ENCODE measurements around the gene NRXN3. TPM values are rescaled to one million over a fixed set of nuclear protein-coding genes. Genes with fewer than 3 reads are reported as not detected.

The NRXN3 gene
- total RNA-seq, 2 donors from 2014 or later = not detected

- no peaks in the 10 kb centered on the region for H3K27me3 Mint-ChIP-seq (ENCODE audit: low read depth)
- no peak overlapping the region for H3K27ac Mint-ChIP-seq
- no peak overlapping the region for H3K4me3 Mint-ChIP-seq
- ATAC-seq (replicated peaks in 1 of 2) (no peak), DNase-seq (no peak)
- H3K36me3 Mint-ChIP-seq (ENCODE audit: insufficient read depth in 2 of 2) = no peaks in the 10 kb centered on the region
- H3K9me3 Mint-ChIP-seq = peaks cover 2 to 5% of the 10 kb centered on the region in 2 donors
- no peaks in the 10 kb centered on the region for H3K4me1 Mint-ChIP-seq (ENCODE audit: low read depth)
Measured at GRCh38 chr14:79321070-79321469, 1150.9 kb downstream of the NRXN3 start.

- H3K9me3 Mint-ChIP-seq = peaks cover 2% of the 10 kb centered on the region in 2 donors
- H3K27me3 Mint-ChIP-seq (ENCODE audit: low read depth) = no peaks in the 10 kb centered on the region
- H3K4me3 Mint-ChIP-seq = no peak overlapping the region
- no peaks in the 10 kb centered on the region for H3K36me3 Mint-ChIP-seq (ENCODE audit: insufficient read depth in 2 of 2)
- no peak for DNase-seq
- no peaks in the 10 kb centered on the region for H3K4me1 Mint-ChIP-seq (ENCODE audit: low read depth)
- no peak for ATAC-seq (replicated peaks in 1 of 2)
- no peak overlapping the region for H3K27ac Mint-ChIP-seq
Measured at GRCh38 chr14:79325071-79325470, 1154.9 kb downstream of the NRXN3 start.

- peaks cover 4% of the 10 kb centered on the region in 2 donors for H3K9me3 Mint-ChIP-seq
- H3K36me3 Mint-ChIP-seq (ENCODE audit: insufficient read depth in 2 of 2) = no peaks in the 10 kb centered on the region
- no peak overlapping the region for H3K4me3 Mint-ChIP-seq
- no peak for DNase-seq
- no peak overlapping the region for H3K27ac Mint-ChIP-seq
- no peaks in the 10 kb centered on the region for H3K4me1 Mint-ChIP-seq (ENCODE audit: low read depth)
- ATAC-seq (replicated peaks in 1 of 2) = no peak
- no peaks in the 10 kb centered on the region for H3K27me3 Mint-ChIP-seq (ENCODE audit: low read depth)
Measured at GRCh38 chr14:79325557-79325956, 1155.4 kb downstream of the NRXN3 start.

GRCh38 chr14:79328863-79329262, 1158.7 kb downstream of the NRXN3 start:
- Mint-ChIP-seq H3K9me3 (peaks cover 4% of the 10 kb centered on the region in 2 donors), H3K27ac (no peak overlapping the region), H3K4me3 (no peak overlapping the region), H3K36me3 (ENCODE audit: insufficient read depth in 2 of 2) (no peaks in the 10 kb centered on the region), H3K4me1 (ENCODE audit: low read depth) (no peaks in the 10 kb centered on the region), H3K27me3 (ENCODE audit: low read depth) (no peaks in the 10 kb centered on the region)
- ATAC-seq (replicated peaks in 1 of 2) (no peak), DNase-seq (no peak)

- Mint-ChIP-seq H3K36me3 (ENCODE audit: insufficient read depth in 2 of 2) (no peaks in the 10 kb centered on the region), H3K4me1 (ENCODE audit: low read depth) (no peaks in the 10 kb centered on the region), H3K4me3 (no peak overlapping the region), H3K27ac (no peak overlapping the region), H3K27me3 (ENCODE audit: low read depth) (no peaks in the 10 kb centered on the region), H3K9me3 (peaks cover 2% of the 10 kb centered on the region in 2 donors)
- no peak for ATAC-seq (replicated peaks in 1 of 2)
- DNase-seq = no peak
Measured at GRCh38 chr14:79331830-79332229, 1161.7 kb downstream of the NRXN3 start.

GRCh38 chr14:79332504-79333197, 1162.5 kb downstream of the NRXN3 start:
- no peaks in the 10 kb centered on the region for H3K27me3 Mint-ChIP-seq (ENCODE audit: low read depth)
- DNase-seq (no peak), ATAC-seq (replicated peaks in 1 of 2) (no peak)
- peaks cover 2% of the 10 kb centered on the region in 2 donors for H3K9me3 Mint-ChIP-seq
- no peaks in the 10 kb centered on the region for H3K4me1 Mint-ChIP-seq (ENCODE audit: low read depth)
- no peak overlapping the region for H3K27ac Mint-ChIP-seq
- no peaks in the 10 kb centered on the region for H3K36me3 Mint-ChIP-seq (ENCODE audit: insufficient read depth in 2 of 2)
- no peak overlapping the region for H3K4me3 Mint-ChIP-seq

GRCh38 chr14:79333198-79333546, 1163.0 kb downstream of the NRXN3 start:
- Mint-ChIP-seq H3K36me3 (ENCODE audit: insufficient read depth in 2 of 2) (no peaks in the 10 kb centered on the region), H3K27ac (no peak overlapping the region), H3K4me3 (no peak overlapping the region), H3K4me1 (ENCODE audit: low read depth) (no peaks in the 10 kb centered on the region), H3K9me3 (peaks cover 2% of the 10 kb centered on the region in 2 donors), H3K27me3 (ENCODE audit: low read depth) (no peaks in the 10 kb centered on the region)
- no peak for DNase-seq
- ATAC-seq (replicated peaks in 1 of 2) = no peak

- DNase-seq = no peak
- peaks cover 2% of the 10 kb centered on the region in 2 donors for H3K9me3 Mint-ChIP-seq
- no peak overlapping the region for H3K4me3 Mint-ChIP-seq
- no peaks in the 10 kb centered on the region for H3K36me3 Mint-ChIP-seq (ENCODE audit: insufficient read depth in 2 of 2)
- no peaks in the 10 kb centered on the region for H3K27me3 Mint-ChIP-seq (ENCODE audit: low read depth)
- H3K27ac Mint-ChIP-seq = no peak overlapping the region
- ATAC-seq (replicated peaks in 1 of 2) = no peak
- H3K4me1 Mint-ChIP-seq (ENCODE audit: low read depth) = no peaks in the 10 kb centered on the region
Measured at GRCh38 chr14:79334272-79334671, 1164.1 kb downstream of the NRXN3 start.

GRCh38 chr14:79337761-79338160, 1167.6 kb downstream of the NRXN3 start:
- H3K36me3 Mint-ChIP-seq (ENCODE audit: insufficient read depth in 2 of 2) = no peaks in the 10 kb centered on the region

GRCh38 chr14:79342942-79343341, 1172.8 kb downstream of the NRXN3 start:
- ATAC-seq (replicated peaks in 1 of 2) = no peak
- Mint-ChIP-seq H3K27ac (no peak overlapping the region), H3K27me3 (ENCODE audit: low read depth) (no peaks in the 10 kb centered on the region), H3K4me1 (ENCODE audit: low read depth) (no peaks in the 10 kb centered on the region), H3K9me3 (no peaks in the 10 kb centered on the region), H3K36me3 (ENCODE audit: insufficient read depth in 2 of 2) (no peaks in the 10 kb centered on the region), H3K4me3 (no peak overlapping the region)
- DNase-seq = no peak

More at GRCh38 chr14:79337761-79338160, 1167.6 kb downstream of the NRXN3 start:
- Mint-ChIP-seq H3K4me3 (no peak overlapping the region), H3K4me1 (ENCODE audit: low read depth) (no peaks in the 10 kb centered on the region), H3K9me3 (no peaks in the 10 kb centered on the region), H3K27me3 (ENCODE audit: low read depth) (no peaks in the 10 kb centered on the region), H3K27ac (no peak overlapping the region)
- no peak for ATAC-seq (replicated peaks in 1 of 2)
- no peak for DNase-seq

- DNase-seq (no peak), ATAC-seq (replicated peaks in 1 of 2) (no peak)
- no peak overlapping the region for H3K27ac Mint-ChIP-seq
- no peaks in the 10 kb centered on the region for H3K9me3 Mint-ChIP-seq
- H3K27me3 Mint-ChIP-seq (ENCODE audit: low read depth) = no peaks in the 10 kb centered on the region
- no peaks in the 10 kb centered on the region for H3K4me1 Mint-ChIP-seq (ENCODE audit: low read depth)
- H3K4me3 Mint-ChIP-seq = no peak overlapping the region
- no peaks in the 10 kb centered on the region for H3K36me3 Mint-ChIP-seq (ENCODE audit: insufficient read depth in 2 of 2)
Measured at GRCh38 chr14:79351011-79351410, 1180.8 kb downstream of the NRXN3 start.

- ATAC-seq (replicated peaks in 1 of 2) (no peak), DNase-seq (no peak)
- H3K9me3 Mint-ChIP-seq = no peaks in the 10 kb centered on the region
- no peaks in the 10 kb centered on the region for H3K4me1 Mint-ChIP-seq (ENCODE audit: low read depth)
- no peak overlapping the region for H3K27ac Mint-ChIP-seq
- H3K36me3 Mint-ChIP-seq (ENCODE audit: insufficient read depth in 2 of 2) = peaks cover 0 to 1% of the 10 kb centered on the region in 2 donors
- no peaks in the 10 kb centered on the region for H3K27me3 Mint-ChIP-seq (ENCODE audit: low read depth)
- H3K4me3 Mint-ChIP-seq = no peak overlapping the region
Measured at GRCh38 chr14:79352076-79352630, 1182.0 kb downstream of the NRXN3 start.

- no peak overlapping the region for H3K27ac Mint-ChIP-seq
- ATAC-seq (replicated peaks in 1 of 2) (no peak), DNase-seq (no peak)
- no peaks in the 10 kb centered on the region for H3K9me3 Mint-ChIP-seq
- no peaks in the 10 kb centered on the region for H3K27me3 Mint-ChIP-seq (ENCODE audit: low read depth)
- no peaks in the 10 kb centered on the region for H3K4me1 Mint-ChIP-seq (ENCODE audit: low read depth)
- H3K4me3 Mint-ChIP-seq = no peak overlapping the region
- H3K36me3 Mint-ChIP-seq (ENCODE audit: insufficient read depth in 2 of 2) = peaks cover 0 to 1% of the 10 kb centered on the region in 2 donors
Measured at GRCh38 chr14:79354336-79354735, 1184.2 kb downstream of the NRXN3 start.

- Mint-ChIP-seq H3K27me3 (ENCODE audit: low read depth) (no peaks in the 10 kb centered on the region), H3K4me1 (ENCODE audit: low read depth) (no peaks in the 10 kb centered on the region), H3K36me3 (ENCODE audit: insufficient read depth in 2 of 2) (peaks cover 0 to 1% of the 10 kb centered on the region in 2 donors), H3K27ac (no peak overlapping the region), H3K9me3 (no peaks in the 10 kb centered on the region), H3K4me3 (no peak overlapping the region)
- ATAC-seq (replicated peaks in 1 of 2) (no peak), DNase-seq (no peak)
Measured at GRCh38 chr14:79356040-79356439, 1185.9 kb downstream of the NRXN3 start.
